Astrocyte (in vitro differentiated cells and primary cell): ENCODE data around the gene DCDC2C. TPM values are rescaled to one million over a fixed set of nuclear protein-coding genes. Genes with fewer than 3 reads are reported as not detected.

ENCODE experiments used
- DNase-seq: peaks from one replicate; pipeline ENCODE4 v3.0.0-alpha.2; 2010; ENCODE audit warnings: low read depth
- FAIRE-seq: peaks from 2 replicates; lab custom pipeline; 2011; peaks lifted over from hg19 to GRCh38; lab: Jason Lieb, UNC
- H2AFZ ChIP-seq: 2 replicates; pipeline ENCODE4 v1.6.0; 2012; ENCODE audit warnings: low read depth, low read length, inconsistent platforms
- H3K27ac ChIP-seq: 2 replicates; pipeline ENCODE4 v1.5.1; 2011; ENCODE audit warnings: low read depth, low read length, inconsistent platforms
- H3K27me3 ChIP-seq: 2 replicates; pipeline ENCODE4 v1.6.0; 2011; ENCODE audit warnings: low read length, inconsistent platforms; ENCODE audit not compliant: insufficient read depth
- H3K36me3 ChIP-seq: 2 replicates; pipeline ENCODE4 v1.5.1; 2011; ENCODE audit warnings: low read length, inconsistent platforms; ENCODE audit not compliant: insufficient read depth
- H3K4me1 ChIP-seq: 2 replicates; pipeline ENCODE4 v1.5.1; 2011; ENCODE audit warnings: low read length, inconsistent platforms; ENCODE audit not compliant: insufficient read depth
- H3K4me2 ChIP-seq: 2 replicates; pipeline ENCODE4 v1.6.0; 2012; ENCODE audit warnings: low read length, inconsistent platforms
- H3K4me3 ChIP-seq: 2 replicates; pipeline ENCODE4 v1.5.1; 2011; ENCODE audit warnings: low read depth, mild to moderate bottlenecking, low read length, inconsistent platforms; ENCODE audit not compliant: insufficient read depth
- H3K79me2 ChIP-seq: 2 replicates; pipeline ENCODE4 v1.6.0; 2012; ENCODE audit warnings: mild to moderate bottlenecking, low read length, inconsistent platforms; ENCODE audit not compliant: insufficient read depth
- H3K9ac ChIP-seq: 2 replicates; pipeline ENCODE4 v1.6.0; 2012; ENCODE audit warnings: mild to moderate bottlenecking, low read length, inconsistent platforms
- H3K9me3 ChIP-seq: 2 replicates; pipeline ENCODE4 v1.5.1; 2012; ENCODE audit warnings: low read depth, mild to moderate bottlenecking, low read length, inconsistent platforms; ENCODE audit not compliant: insufficient read depth
- H4K20me1 ChIP-seq: 2 replicates; pipeline ENCODE4 v1.6.0; 2012; ENCODE audit warnings: low read length, inconsistent platforms; ENCODE audit not compliant: insufficient read depth
- H3K27ac Mint-ChIP-seq: one replicate; pipeline ENCODE4 v1.8.0; 2021; ENCODE audit warnings: mild to moderate bottlenecking, mixed read lengths; ENCODE audit not compliant: unreplicated experiment
- H3K27me3 Mint-ChIP-seq: one replicate; pipeline ENCODE4 v1.8.0; 2021; ENCODE audit warnings: low read depth, mixed read lengths; ENCODE audit not compliant: unreplicated experiment
- H3K36me3 Mint-ChIP-seq: one replicate; pipeline ENCODE4 v1.8.0; 2021; ENCODE audit warnings: low read depth, mixed read lengths; ENCODE audit not compliant: unreplicated experiment
- H3K4me1 Mint-ChIP-seq: one replicate; pipeline ENCODE4 v1.8.0; 2021; ENCODE audit warnings: low read depth, mixed read lengths; ENCODE audit not compliant: unreplicated experiment
- H3K4me3 Mint-ChIP-seq: one replicate; pipeline ENCODE4 v1.8.0; 2021; ENCODE audit warnings: mild to moderate bottlenecking, moderate library complexity, mixed read lengths; ENCODE audit not compliant: unreplicated experiment
- H3K9me3 Mint-ChIP-seq: one replicate; pipeline ENCODE4 v1.8.0; 2021; ENCODE audit warnings: mild to moderate bottlenecking, mixed read lengths; ENCODE audit not compliant: unreplicated experiment
- CTCF ChIP-seq: IDR thresholded peaks from 2 replicates; pipeline ENCODE4 v1.5.1; 2011; ENCODE audit warnings: low read depth, mild to moderate bottlenecking, inconsistent platforms, low read length, moderate library complexity; ENCODE audit not compliant: insufficient read depth
- EZH2 ChIP-seq: IDR thresholded peaks from 2 replicates; pipeline ENCODE4 v1.6.1; 2012; ENCODE audit warnings: mild to moderate bottlenecking, low read length, inconsistent platforms; ENCODE audit not compliant: insufficient read depth
- total RNA-seq: library from RNA; stranded (reverse); gene quantifications from 2 replicates; pipeline ENCODE4 v1.2.1, GENCODE V29; 2021

The DCDC2C gene
- total RNA-seq, 1 donor from 2014 or later = not detected

- Mint-ChIP-seq H3K36me3 (no peaks in the 10 kb centered on the region), H3K4me1 (no peaks in the 10 kb centered on the region), H3K27me3 (peaks cover 8% of the 10 kb centered on the region), H3K4me3 (no peak overlapping the region), H3K27ac (no peak overlapping the region), H3K9me3 (peaks cover 5% of the 10 kb centered on the region)
- no peaks in the 10 kb centered on the region for H4K20me1 ChIP-seq
- no peaks in the 10 kb centered on the region for H3K79me2 ChIP-seq
- H3K4me1 ChIP-seq = no peaks in the 10 kb centered on the region
- no peak for DNase-seq
- H3K27me3 ChIP-seq = no peaks in the 10 kb centered on the region
- no peak overlapping the region for H2AFZ ChIP-seq
- no peak overlapping the region for H3K27ac ChIP-seq
- H3K4me2 ChIP-seq = no peak overlapping the region
- peaks cover 3% of the 10 kb centered on the region for H3K9me3 ChIP-seq
- FAIRE-seq = no peak
- H3K4me3 ChIP-seq = no peak overlapping the region
- no peaks in the 10 kb centered on the region for H3K36me3 ChIP-seq
- TF ChIP-seq CTCF (no peak), EZH2 (no peak)
- H3K9ac ChIP-seq = no peak overlapping the region
Measured at GRCh38 chr2:3680548-3681345, 22.6 kb upstream of the DCDC2C start.

GRCh38 chr2:3681625-3682024, 21.8 kb upstream of the DCDC2C start:
- no peaks in the 10 kb centered on the region for H3K9me3 ChIP-seq
- no peak overlapping the region for H3K27ac ChIP-seq
- FAIRE-seq (no peak), DNase-seq (no peak)
- Mint-ChIP-seq H3K4me3 (no peak overlapping the region), H3K27ac (no peak overlapping the region), H3K9me3 (peaks cover 3% of the 10 kb centered on the region), H3K4me1 (no peaks in the 10 kb centered on the region), H3K27me3 (peaks cover 10% of the 10 kb centered on the region), H3K36me3 (no peaks in the 10 kb centered on the region)
- H3K36me3 ChIP-seq = no peaks in the 10 kb centered on the region
- H3K4me2 ChIP-seq = no peak overlapping the region
- no peak overlapping the region for H3K4me3 ChIP-seq
- no peak for TF ChIP-seq CTCF
- TF ChIP-seq EZH2 = no peak
- H3K9ac ChIP-seq = no peak overlapping the region
- no peaks in the 10 kb centered on the region for H3K4me1 ChIP-seq
- no peaks in the 10 kb centered on the region for H4K20me1 ChIP-seq
- no peak overlapping the region for H2AFZ ChIP-seq
- no peaks in the 10 kb centered on the region for H3K27me3 ChIP-seq
- H3K79me2 ChIP-seq = no peaks in the 10 kb centered on the region

GRCh38 chr2:3682811-3683210, 20.6 kb upstream of the DCDC2C start:
- Mint-ChIP-seq H3K9me3 (peaks cover 5% of the 10 kb centered on the region), H3K36me3 (no peaks in the 10 kb centered on the region), H3K27me3 (peaks cover 9% of the 10 kb centered on the region), H3K4me1 (no peaks in the 10 kb centered on the region), H3K27ac (no peak overlapping the region), H3K4me3 (no peak overlapping the region)
- Histone ChIP-seq H2AFZ (no peak overlapping the region), H3K4me1 (no peaks in the 10 kb centered on the region), H3K27me3 (no peaks in the 10 kb centered on the region), H3K79me2 (no peaks in the 10 kb centered on the region), H3K4me2 (no peak overlapping the region), H3K9ac (no peak overlapping the region), H3K4me3 (no peak overlapping the region), H3K36me3 (no peaks in the 10 kb centered on the region), H4K20me1 (no peaks in the 10 kb centered on the region), H3K9me3 (no peaks in the 10 kb centered on the region), H3K27ac (no peak overlapping the region)
- DNase-seq (no peak), FAIRE-seq (no peak)
- no peak for TF ChIP-seq EZH2
- no peak for TF ChIP-seq CTCF
